HG03575 (cell line): Measurements from ENCODE around the gene SOX15.
A peak's percentile ranks its signal among the peaks of the same experiment; 100 is the strongest.
"Not testable (repeated sequence)": the region's sequence is repeated elsewhere in the genome, so short reads cannot be mapped to it uniquely, and the experiment has no call there.

Source experiments
- ATAC-seq: cut with Tn5 transposase; IDR thresholded peaks from one replicate; pipeline ENCODE4 v1.9.1; 2021; ENCODE audit not compliant: unreplicated experiment, insufficient number of reproducible peaks, low FRiP score; ENCODE audit errors: extremely low read depth

Gene SOX15

GRCh38 chr17:7612294-7612640, 22.4 kb upstream of the SOX15 start:
- ATAC-seq, result no peak

GRCh38 chr17:7611635-7612293, 21.9 kb upstream of the SOX15 start:
- no peak for ATAC-seq

GRCh38 chr17:7610641-7611040, 20.7 kb upstream of the SOX15 start:
- no peak for ATAC-seq

GRCh38 chr17:7606280-7606679, 16.4 kb upstream of the SOX15 start:
- no peak for ATAC-seq

GRCh38 chr17:7597561-7597960, 7.7 kb upstream of the SOX15 start:
- ATAC-seq, result not testable (repeated sequence)

- no peak for ATAC-seq
Observed at GRCh38 chr17:7593296-7593695, 3.4 kb upstream of the SOX15 start.

GRCh38 chr17:7592422-7593021, 2.6 kb upstream of the SOX15 start:
- ATAC-seq, result no peak

- no peak for ATAC-seq
Observed at GRCh38 chr17:7591596-7591995, 1.7 kb upstream of the SOX15 start.

GRCh38 chr17:7590743-7591142, 849 bp upstream of the SOX15 start:
- ATAC-seq, result no peak

- ATAC-seq, result no peak
Observed at GRCh38 chr17:7589204-7589868, 558 bp downstream of the SOX15 start.

GRCh38 chr17:7588553-7589203, 1.2 kb downstream of the SOX15 start:
- ATAC-seq, result no peak

GRCh38 chr17:7587420-7588151, 2.3 kb downstream of the SOX15 start:
- ATAC-seq, result no peak

GRCh38 chr17:7586673-7587419, 3.0 kb downstream of the SOX15 start:
- ATAC-seq, result no peak

- ATAC-seq, result peak; percentile 38
Observed at GRCh38 chr17:7583253-7584109, 6.4 kb downstream of the SOX15 start, which contains the start of gene MPDU1. Gene MPDU1 (plus strand): TSS chr17:7583852. CDS start chr17:7583863, 11 bp downstream.

- ATAC-seq, result no peak
Observed at GRCh38 chr17:7582396-7583252, 7.3 kb downstream of the SOX15 start.

GRCh38 chr17:7580604-7581575, 9.0 kb downstream of the SOX15 start:
- no peak for ATAC-seq
